GM11168 (cell line): ENCODE results near the gene COL24A1.
"Not testable (repeated sequence)": the region's sequence is repeated elsewhere in the genome, so short reads cannot be mapped to it uniquely, and the experiment has no call there.

Experiments used
- in situ Hi-C: fragments of 300-500 bp; cut with MboI; formaldehyde crosslinking; loops from one replicate; pipeline ENCODE4 v1.12.0; 2022; ENCODE audit warnings: low sequenced_read_pairs; ENCODE audit not compliant: unreplicated experiment

COL24A1 gene

DNA sequence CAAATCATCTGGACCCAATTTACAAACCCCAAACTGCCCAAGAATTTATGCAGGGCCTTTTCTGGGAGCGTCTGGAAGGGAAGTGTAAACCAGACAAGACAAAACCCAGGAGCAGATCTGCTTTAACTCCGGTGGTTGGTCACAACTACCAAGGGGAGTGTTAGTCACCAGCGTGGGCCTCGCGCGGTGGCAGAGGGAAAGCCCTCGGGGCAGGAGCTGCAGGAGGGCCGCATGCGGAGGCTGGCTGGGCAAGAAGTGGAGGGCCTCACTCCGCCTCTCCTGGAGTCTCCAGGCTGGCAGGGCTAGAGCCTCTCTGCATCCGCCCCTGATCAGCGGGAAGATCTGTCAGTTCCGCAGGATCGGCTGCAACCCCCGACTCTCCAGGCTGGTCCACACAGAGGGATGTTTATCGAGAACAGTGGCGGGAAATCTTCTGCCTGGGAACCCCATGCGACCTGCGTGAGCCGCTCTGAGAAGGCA is 2.0 kb downstream of the COL24A1 start:
- in situ Hi-C loops: no loop called here

- in situ Hi-C loops: no loop called here
These were observed 2.7 kb downstream of the COL24A1 start for GRCh38 chr1:86153836-86154235.

GRCh38 chr1:86152887-86153286 is 3.7 kb downstream of the COL24A1 start:
- in situ Hi-C loops: no loop called here

GRCh38 chr1:86151427-86151826 is 5.1 kb downstream of the COL24A1 start:
- in situ Hi-C loops: no loop called here

DNA sequence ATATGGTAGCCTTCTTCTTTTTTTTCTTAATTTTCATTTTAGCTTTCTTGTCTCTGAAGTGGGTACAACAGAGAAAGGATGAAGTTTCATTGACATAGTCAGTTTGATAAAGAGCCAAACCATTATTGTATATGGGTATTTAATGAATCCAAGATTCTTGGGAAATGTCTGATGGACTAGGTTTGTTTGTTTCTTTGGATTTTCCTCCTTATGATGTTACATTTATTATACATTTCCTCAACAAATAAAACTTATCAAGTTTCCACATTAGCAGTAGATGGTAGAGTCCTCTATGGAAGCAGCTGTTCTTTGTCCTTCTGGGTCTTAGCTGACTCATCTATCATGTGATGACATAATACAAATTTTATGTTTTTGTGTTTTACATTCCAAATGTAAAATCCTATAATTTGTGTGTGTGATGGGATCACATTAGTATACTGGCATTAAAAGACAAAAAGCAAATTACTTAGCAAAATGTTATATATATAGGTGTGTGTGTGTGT is 6.0 kb downstream of the COL24A1 start:
- in situ Hi-C loops: no loop called here

DNA sequence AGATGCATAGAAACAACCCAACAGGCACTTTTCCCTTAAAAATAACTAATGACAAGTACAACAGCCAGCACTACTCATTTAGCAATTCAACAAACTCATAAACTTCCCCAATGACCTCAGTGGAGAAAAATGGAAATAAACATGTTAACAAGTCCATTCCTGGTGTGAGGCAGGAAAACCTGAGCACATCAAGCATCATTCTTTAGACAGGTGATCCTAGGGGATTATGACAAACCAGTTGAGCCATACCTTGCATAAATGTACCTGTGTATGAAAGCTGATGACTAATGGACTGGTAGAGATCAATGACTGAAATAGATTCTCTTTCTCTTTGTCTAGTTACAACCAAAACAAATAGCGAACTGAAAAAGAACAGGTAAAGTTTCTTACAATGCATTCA is 7.0 kb downstream of the COL24A1 start:
- in situ Hi-C loops: no loop called here

- in situ Hi-C loops: no loop called here
These were observed 8.8 kb downstream of the COL24A1 start for GRCh38 chr1:86147755-86148154.

DNA sequence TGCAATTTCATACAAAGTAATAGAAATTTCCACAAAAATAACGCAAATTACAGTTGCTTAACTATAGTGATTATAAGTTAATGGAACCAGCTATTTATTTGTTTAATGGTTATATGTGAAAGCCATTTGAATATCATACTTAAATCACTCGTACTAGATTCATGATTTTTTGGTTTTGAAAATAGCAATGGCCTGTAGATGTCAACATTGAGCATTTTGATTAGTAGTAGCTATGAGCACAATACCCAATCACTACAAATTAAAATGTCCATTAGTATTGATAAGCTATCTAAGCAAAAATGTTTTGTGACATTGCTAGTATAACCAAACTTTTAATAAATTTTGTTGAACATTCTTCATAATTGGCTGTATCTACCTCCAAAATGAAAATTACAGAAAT is 10.0 kb downstream of the COL24A1 start:
- in situ Hi-C loops: no loop called here

DNA sequence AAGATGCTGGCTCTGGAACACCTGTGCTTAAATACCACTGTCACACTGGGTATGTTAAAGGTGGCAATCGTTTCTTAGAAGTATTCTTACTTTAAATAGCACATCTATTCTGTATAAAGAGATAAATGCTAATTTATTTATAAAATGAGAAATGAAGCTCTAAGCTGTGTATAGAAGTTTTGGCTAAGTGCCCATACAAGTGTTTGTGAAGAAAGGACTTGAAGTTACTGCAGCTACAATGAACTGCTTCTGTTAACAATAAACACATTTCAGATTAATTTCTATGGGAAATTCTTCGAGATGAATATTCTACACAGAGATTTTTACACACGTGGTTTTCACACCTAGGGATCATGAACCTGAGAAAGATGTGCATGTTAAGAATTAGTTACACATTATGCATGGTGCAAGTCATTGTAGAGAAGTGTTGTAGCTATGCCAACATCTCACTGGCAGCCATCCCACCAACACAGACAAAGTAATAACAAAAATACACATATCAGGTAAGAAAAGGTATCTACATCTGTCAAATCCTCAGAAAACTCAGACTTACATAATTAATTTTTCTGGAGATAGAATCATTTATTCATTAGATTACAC is 16.2 kb downstream of the COL24A1 start:
- in situ Hi-C loops: no loop called here

DNA sequence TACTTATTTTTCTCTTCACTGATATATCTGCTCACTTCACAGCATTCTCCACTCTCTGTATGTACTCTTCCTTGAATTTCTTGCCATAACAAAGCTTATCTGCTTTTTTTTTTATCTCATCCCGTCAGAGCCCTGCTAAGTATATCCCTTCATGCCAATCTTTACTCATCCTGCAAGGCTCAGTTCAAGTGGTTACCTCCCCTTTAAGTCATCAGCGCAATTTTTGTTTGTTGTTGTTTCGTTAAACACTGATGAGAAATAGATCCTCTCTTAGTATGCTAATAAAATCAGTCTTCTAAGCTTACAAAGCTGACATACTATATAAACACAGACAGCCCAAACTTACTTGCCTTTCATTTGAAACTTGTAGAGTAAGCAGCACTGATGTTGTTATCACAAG is 17.8 kb downstream of the COL24A1 start:
- in situ Hi-C loops: no loop called here

DNA sequence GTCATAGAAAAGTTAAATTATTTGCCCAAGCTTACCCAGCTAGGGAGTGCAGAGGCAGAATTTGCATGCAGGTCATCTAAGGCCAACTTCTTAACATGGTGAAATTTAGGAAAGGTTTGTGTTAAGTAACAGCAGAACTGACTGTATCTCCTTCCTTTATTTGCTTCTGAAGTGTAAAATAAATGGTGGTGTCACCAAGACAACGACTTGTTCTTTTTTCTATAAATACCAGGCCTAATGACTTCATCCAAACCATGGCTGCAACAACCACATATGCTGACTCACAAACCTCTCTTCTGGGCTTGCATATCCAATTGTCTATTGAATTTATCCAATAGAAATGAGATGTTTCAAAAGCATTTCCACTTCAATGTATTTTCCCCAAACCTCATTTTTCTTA is 19.1 kb downstream of the COL24A1 start:
- in situ Hi-C loops: no loop called here

GRCh38 chr1:86119214-86119764 is 37.3 kb downstream of the COL24A1 start:
- in situ Hi-C loops: no loop called here

DNA sequence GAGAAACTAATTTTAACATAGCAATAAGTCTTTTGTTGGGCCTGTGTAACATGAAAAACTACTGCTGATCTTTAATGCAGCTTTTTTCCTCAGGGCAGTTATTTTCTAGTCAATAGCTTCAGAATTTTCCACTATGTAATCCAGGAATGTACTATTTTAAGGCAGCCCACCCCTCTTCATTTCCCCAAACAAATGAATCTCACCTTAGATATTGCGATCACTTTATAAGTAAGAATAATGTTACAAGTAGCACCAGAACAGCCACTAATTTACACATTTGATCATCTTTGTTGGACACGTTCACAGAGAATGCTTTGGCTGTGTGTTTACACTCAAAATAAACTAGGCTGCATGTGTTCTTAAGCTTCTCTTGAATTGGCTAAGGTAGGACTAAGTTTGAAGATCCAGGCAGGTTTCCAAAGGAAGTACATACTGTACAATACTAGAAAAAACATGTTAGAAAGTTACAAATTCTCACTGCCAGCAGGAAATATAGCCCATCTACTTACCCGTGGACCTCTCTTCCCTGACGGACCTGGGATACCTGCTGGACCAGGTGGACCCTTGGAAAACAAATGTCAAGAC is 41.7 kb downstream of the COL24A1 start:
- in situ Hi-C loops: no loop called here

DNA sequence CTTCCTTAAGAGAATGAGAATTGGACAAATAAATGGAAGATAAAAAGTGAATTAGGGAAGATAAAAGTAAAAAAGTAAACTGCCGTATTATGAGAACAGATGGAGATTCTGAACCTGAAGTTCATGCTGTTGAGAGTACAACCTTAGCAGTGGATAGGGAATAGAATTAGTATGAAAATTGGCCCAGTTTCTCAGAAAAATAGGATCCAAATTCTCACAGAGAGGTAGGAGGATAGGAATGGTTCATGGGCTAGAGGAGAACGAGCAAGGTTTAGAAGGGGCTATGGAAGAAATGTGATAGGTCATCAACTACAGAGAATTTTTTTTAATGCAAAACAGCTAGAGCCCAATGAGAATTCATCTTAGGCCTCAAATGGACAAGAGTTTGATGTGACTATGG is 42.3 kb downstream of the COL24A1 start:
- in situ Hi-C loops: no loop called here

- in situ Hi-C loops: not testable (repeated sequence)
These were observed 45.0 kb downstream of the COL24A1 start for GRCh38 chr1:86111590-86111989.

DNA sequence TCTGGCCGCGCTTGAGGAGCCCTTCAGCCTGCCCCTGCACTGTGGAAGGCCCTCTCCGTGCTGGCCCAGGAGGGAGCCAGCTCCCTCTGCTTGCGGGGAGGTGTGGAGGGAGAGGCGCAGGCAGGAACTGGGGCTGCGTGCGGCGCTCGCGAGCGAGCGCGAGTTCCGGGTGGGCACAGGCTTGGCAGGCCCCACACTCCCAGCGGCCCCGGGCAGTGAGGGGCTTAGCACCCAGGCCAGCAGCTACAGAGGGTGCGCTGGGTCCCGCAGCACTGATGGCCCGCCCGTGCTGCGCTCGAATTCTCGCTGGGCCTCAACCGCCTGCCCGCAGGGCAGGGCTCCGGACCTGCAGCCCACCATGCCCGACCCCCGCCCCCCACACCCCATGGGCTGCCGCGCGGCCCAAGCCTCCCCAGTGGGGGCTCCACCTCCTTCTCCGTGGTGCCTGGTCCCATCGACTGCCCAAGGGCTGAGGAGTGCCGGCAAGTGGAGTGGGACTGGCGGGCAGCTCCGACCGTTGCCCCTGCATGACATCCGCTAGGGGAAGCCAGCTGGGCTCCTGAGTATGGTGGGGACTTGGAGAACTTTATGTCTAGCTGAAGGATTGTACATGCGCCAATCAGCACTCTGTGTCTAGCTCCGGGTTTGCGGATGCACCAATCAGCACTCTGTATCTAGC is 46.0 kb downstream of the COL24A1 start:
- in situ Hi-C loops: no loop called here

DNA sequence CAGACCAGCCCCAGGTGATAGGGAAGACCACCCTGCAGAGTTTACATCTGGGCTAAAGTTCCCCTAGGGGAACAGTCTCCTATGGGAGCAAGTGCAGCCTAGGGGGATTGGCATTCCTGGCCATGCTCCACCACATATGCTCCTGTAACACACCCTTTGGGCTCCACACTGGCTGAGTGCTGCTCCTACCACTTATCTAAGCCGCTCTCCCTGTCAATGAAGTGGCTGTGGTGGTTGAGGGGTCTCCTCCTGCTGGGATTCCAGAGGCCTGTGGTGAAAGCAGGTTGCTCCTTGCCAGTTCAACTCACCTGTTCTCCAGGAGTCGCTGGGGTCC is 51.1 kb downstream of the COL24A1 start:
- in situ Hi-C loops: no loop called here

- in situ Hi-C loops: no loop called here
These were observed 51.7 kb downstream of the COL24A1 start for GRCh38 chr1:86104606-86105532.

GRCh38 chr1:86101616-86102015 is 55.0 kb downstream of the COL24A1 start:
- in situ Hi-C loops: no loop called here

DNA sequence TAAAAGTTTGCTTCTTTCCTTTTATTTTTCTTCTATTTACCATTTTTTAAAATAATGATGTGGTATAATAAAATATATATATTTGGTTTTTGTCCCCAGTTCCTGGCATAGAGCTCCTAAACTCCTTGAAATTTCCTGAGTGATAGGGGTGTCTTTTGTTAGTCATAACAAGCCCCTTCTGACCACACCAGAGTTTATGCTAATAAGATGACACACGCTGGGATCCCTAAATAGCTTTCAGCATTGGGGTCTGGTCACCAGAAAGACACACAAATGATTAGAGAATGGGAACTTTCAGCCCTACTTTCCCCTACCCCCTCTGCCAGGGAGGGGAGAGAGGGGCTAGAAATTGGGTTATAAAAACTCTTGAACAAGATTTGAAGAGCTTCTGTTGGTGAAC is 56.2 kb downstream of the COL24A1 start:
- in situ Hi-C loops: no loop called here
